ENCODE measurements around the gene TRRAP. TPM values are rescaled to one million over a fixed set of nuclear protein-coding genes. Genes with fewer than 3 reads are reported as not detected.

TRRAP gene
- total RNA-seq, 1 donor from 2014 or later, result 35.6 TPM

DNA sequence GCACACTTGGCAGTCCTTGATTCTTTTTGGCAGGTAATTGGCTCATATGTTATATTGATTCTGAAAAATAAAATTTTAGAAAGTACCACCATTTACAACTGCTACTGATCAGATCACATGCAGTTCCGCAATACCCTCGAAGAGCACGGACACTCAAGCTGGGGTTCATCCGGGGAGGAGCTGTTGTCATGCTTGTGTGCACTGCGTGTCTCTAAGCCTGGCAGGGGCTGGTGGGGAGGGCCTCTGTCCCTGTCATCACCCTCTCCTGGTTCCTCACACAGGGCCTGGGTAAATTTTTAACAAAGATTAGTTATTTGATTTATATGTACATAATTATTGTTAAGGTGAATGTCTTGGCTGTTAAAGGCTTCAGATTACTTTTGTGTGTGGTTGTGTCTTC is 45.2 kb downstream of the TRRAP start:
- peaks cover 4% of the 10 kb centered on the region for H3K4me1 ChIP-seq
- TF ChIP-seq, protein P1, sequence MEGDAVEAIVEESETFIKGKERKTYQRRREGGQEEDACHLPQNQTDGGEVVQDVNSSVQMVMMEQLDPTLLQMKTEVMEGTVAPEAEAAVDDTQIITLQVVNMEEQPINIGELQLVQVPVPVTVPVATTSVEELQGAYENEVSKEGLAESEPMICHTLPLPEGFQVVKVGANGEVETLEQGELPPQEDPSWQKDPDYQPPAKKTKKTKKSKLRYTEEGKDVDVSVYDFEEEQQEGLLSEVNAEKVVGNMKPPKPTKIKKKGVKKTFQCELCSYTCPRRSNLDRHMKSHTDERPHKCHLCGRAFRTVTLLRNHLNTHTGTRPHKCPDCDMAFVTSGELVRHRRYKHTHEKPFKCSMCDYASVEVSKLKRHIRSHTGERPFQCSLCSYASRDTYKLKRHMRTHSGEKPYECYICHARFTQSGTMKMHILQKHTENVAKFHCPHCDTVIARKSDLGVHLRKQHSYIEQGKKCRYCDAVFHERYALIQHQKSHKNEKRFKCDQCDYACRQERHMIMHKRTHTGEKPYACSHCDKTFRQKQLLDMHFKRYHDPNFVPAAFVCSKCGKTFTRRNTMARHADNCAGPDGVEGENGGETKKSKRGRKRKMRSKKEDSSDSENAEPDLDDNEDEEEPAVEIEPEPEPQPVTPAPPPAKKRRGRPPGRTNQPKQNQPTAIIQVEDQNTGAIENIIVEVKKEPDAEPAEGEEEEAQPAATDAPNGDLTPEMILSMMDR (IDR thresholded peaks at IDR 0.05), result no peak
- ATAC-seq, result no peak
- peaks cover 99% of the 10 kb centered on the region for H3K36me3 ChIP-seq
- H3K27me3 ChIP-seq, result no peaks in the 10 kb centered on the region
- H3K4me3 ChIP-seq, result no peak overlapping the region
- H3K27ac ChIP-seq, result no peak overlapping the region
- no peaks in the 10 kb centered on the region for H3K9me3 ChIP-seq
- intact Hi-C loops (cut with DNase I), result no loop called here
- no peak for DNase-seq

DNA sequence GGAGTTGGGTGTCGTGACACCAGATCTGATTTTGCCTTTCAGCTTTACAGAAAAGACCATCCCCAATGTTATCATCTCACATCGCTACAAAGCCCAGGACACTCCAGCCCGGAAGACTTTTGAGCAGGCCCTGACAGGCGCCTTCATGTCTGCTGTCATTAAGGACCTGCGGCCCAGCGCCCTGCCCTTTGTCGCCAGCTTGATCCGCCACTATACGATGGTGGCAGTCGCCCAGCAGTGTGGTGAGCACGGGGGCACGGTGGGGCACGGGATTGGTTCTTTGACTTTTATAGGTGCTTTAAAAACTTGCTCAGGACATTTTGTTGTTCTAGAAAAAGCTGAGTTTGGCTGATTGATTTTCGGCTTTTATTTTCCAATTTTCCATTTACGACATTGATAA is 48.8 kb downstream of the TRRAP start:
- DNase-seq (no peak), ATAC-seq (no peak)
- peaks cover 2% of the 10 kb centered on the region for H3K4me1 ChIP-seq
- H3K27ac ChIP-seq, result no peak overlapping the region
- H3K36me3 ChIP-seq, result peaks cover 99% of the 10 kb centered on the region
- H3K27me3 ChIP-seq, result no peaks in the 10 kb centered on the region
- no peak overlapping the region for H3K4me3 ChIP-seq
- no peaks in the 10 kb centered on the region for H3K9me3 ChIP-seq
- intact Hi-C loops (cut with DNase I), result no loop called here
- TF ChIP-seq, protein P1 (IDR thresholded peaks at IDR 0.05), result no peak

DNA sequence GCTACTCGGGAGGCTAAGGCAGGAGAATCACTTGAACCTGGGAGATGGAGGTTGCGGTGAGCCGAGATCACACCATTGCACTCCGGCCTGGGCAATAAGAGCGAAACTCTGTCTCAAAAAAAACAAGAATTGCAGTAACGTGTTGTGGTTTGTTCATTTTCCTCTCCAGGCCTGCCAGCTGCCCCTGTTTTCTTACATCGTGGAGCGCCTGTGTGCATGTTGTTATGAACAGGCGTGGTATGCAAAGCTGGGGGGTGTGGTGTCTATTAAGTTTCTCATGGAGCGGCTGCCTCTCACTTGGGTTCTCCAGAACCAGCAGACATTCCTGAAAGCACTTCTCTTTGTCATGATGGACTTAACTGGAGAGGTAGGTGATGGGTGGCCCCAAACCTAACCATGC is 52.1 kb downstream of the TRRAP start:
- Histone ChIP-seq H3K27ac (no peak overlapping the region), H3K27me3 (no peaks in the 10 kb centered on the region), H3K36me3 (peaks cover 100% of the 10 kb centered on the region), H3K4me3 (no peak overlapping the region), H3K4me1 (no peaks in the 10 kb centered on the region), H3K9me3 (no peaks in the 10 kb centered on the region)
- intact Hi-C loops (cut with DNase I), result no loop called here
- TF ChIP-seq, protein P1 (IDR thresholded peaks at IDR 0.05), result no peak
- no peak for DNase-seq
- no peak for ATAC-seq

GRCh38 chr7:98930921-98931320 is 52.6 kb downstream of the TRRAP start:
- TF ChIP-seq, protein P1 (IDR thresholded peaks at IDR 0.05), result no peak
- Histone ChIP-seq H3K36me3 (peaks cover 100% of the 10 kb centered on the region), H3K27me3 (no peaks in the 10 kb centered on the region), H3K27ac (no peak overlapping the region), H3K9me3 (no peaks in the 10 kb centered on the region), H3K4me3 (no peak overlapping the region), H3K4me1 (no peaks in the 10 kb centered on the region)
- no peak for ATAC-seq
- intact Hi-C loops (cut with DNase I), result no loop called here
- DNase-seq, result no peak

DNA sequence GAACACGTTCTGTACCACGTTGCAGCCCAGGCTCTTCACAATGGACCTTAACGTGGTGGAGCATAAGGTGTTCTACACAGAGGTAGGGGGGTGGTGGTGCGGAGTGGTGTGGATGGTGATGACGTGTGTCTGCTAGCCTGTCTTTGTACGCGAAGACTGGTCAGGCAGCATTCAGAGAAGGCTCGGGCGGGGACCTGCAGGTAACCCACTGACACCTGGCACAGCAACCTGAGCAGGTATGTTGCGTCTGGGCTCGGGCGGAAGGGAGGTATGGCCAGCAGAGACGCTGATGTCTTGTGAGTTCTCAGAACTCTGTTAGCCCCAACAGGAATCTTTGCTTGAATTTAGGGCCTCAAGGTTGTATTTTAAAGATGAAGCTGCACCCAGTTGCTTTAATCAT is 55.0 kb downstream of the TRRAP start:
- Histone ChIP-seq H3K27ac (no peak overlapping the region), H3K9me3 (no peaks in the 10 kb centered on the region), H3K4me3 (no peak overlapping the region), H3K4me1 (no peaks in the 10 kb centered on the region), H3K36me3 (peaks cover 100% of the 10 kb centered on the region), H3K27me3 (no peaks in the 10 kb centered on the region)
- intact Hi-C loops (cut with DNase I), result no loop called here
- ATAC-seq, result no peak
- TF ChIP-seq, protein P1 (IDR thresholded peaks at IDR 0.05), result no peak
- DNase-seq, result no peak

GRCh38 chr7:98934267-98934666 is 55.9 kb downstream of the TRRAP start:
- DNase-seq (no peak), ATAC-seq (no peak)
- Histone ChIP-seq H3K4me3 (no peak overlapping the region), H3K36me3 (peaks cover 100% of the 10 kb centered on the region), H3K9me3 (no peaks in the 10 kb centered on the region), H3K27ac (no peak overlapping the region), H3K4me1 (no peaks in the 10 kb centered on the region), H3K27me3 (no peaks in the 10 kb centered on the region)
- TF ChIP-seq, protein P1 (IDR thresholded peaks at IDR 0.05), result no peak
- intact Hi-C loops (cut with DNase I), result no loop called here
